Body of pancreas (tissue), 4 donors: ENCODE data around the gene JSRP1.

Experiments
- POLR2A ChIP-seq, 3 donors: fragments of 450-650 bp; IDR thresholded peaks; one replicate each; pipeline ENCODE4 v1.6.1; 2016; ENCODE audit warnings: antibody characterized with exemption in 3 of 3, mild to moderate bottlenecking in 2 of 3
- TF ChIP-seq, protein P1 (sequence below), 7 experiments: fragments of 450-650 bp in 4 of 7; fragments of 200-600 bp in 3 of 7; sonication (generic) in 3 of 7; IDR thresholded peaks; one replicate each; pipeline ENCODE4 v1.5.1; 2016 to 2019; ENCODE audit warnings: antibody characterized with exemption in 7 of 7

- TF ChIP-seq, protein P1, sequence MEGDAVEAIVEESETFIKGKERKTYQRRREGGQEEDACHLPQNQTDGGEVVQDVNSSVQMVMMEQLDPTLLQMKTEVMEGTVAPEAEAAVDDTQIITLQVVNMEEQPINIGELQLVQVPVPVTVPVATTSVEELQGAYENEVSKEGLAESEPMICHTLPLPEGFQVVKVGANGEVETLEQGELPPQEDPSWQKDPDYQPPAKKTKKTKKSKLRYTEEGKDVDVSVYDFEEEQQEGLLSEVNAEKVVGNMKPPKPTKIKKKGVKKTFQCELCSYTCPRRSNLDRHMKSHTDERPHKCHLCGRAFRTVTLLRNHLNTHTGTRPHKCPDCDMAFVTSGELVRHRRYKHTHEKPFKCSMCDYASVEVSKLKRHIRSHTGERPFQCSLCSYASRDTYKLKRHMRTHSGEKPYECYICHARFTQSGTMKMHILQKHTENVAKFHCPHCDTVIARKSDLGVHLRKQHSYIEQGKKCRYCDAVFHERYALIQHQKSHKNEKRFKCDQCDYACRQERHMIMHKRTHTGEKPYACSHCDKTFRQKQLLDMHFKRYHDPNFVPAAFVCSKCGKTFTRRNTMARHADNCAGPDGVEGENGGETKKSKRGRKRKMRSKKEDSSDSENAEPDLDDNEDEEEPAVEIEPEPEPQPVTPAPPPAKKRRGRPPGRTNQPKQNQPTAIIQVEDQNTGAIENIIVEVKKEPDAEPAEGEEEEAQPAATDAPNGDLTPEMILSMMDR (IDR thresholded peaks at IDR 0.05): no peak
- TF ChIP-seq POLR2A (IDR thresholded peaks at IDR 0.05): no peak
Measured at GRCh38 chr19:2212861-2213711, 43.1 kb downstream of the JSRP1 start.
